ENCODE data around the gene JAGN1. TPM values are rescaled to one million over a fixed set of nuclear protein-coding genes. Genes with fewer than 3 reads are reported as not detected.

The JAGN1 gene
- total RNA-seq, 2 experiments from 2014 or later: 14.4 to 15.1 TPM

- Histone ChIP-seq H3K4me3 (ENCODE audit: low read length) (no peak overlapping the region), H3K36me3 (ENCODE audit: insufficient read depth, low read length) (peaks cover 35% of the 10 kb centered on the region), H3K9me3 (ENCODE audit: control insufficient read depth in 1 of 2, insufficient read depth in 1 of 2, low read length in 2 of 2) (no peaks in the 10 kb centered on the region), H3K27ac (ENCODE audit: low read depth in 1 of 2, low read length in 2 of 2) (no peak overlapping the region), H3K27me3 (ENCODE audit: control insufficient read depth in 1 of 2, insufficient read depth in 2 of 2, low read length in 2 of 2) (no peaks in the 10 kb centered on the region), H3K4me1 (ENCODE audit: insufficient read depth, low read length) (peaks cover 6% of the 10 kb centered on the region)
- H3K27me3 Mint-ChIP-seq: no peaks in the 10 kb centered on the region
- DNase-seq: no peak
- H3K27ac Mint-ChIP-seq: no peak overlapping the region
- TF ChIP-seq, protein P1, sequence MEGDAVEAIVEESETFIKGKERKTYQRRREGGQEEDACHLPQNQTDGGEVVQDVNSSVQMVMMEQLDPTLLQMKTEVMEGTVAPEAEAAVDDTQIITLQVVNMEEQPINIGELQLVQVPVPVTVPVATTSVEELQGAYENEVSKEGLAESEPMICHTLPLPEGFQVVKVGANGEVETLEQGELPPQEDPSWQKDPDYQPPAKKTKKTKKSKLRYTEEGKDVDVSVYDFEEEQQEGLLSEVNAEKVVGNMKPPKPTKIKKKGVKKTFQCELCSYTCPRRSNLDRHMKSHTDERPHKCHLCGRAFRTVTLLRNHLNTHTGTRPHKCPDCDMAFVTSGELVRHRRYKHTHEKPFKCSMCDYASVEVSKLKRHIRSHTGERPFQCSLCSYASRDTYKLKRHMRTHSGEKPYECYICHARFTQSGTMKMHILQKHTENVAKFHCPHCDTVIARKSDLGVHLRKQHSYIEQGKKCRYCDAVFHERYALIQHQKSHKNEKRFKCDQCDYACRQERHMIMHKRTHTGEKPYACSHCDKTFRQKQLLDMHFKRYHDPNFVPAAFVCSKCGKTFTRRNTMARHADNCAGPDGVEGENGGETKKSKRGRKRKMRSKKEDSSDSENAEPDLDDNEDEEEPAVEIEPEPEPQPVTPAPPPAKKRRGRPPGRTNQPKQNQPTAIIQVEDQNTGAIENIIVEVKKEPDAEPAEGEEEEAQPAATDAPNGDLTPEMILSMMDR (IDR thresholded peaks at IDR 0.05): no peak
- intact Hi-C loops (cut with DNase I, micrococcal nuclease): no loop called here
- no peak for ATAC-seq (ENCODE audit: poor library complexity)
- H3K36me3 Mint-ChIP-seq (ENCODE audit: low read depth): peaks cover 37% of the 10 kb centered on the region
- no peaks in the 10 kb centered on the region for H3K9me3 Mint-ChIP-seq
- CTCF ChIA-PET: no interaction called here
- POLR2A ChIA-PET: no interaction called here
- no peak overlapping the region for H3K4me3 Mint-ChIP-seq
- peaks cover 13% of the 10 kb centered on the region for H3K4me1 Mint-ChIP-seq (ENCODE audit: low read depth)
Observed at GRCh38 chr3:9940746-9941145, 50.3 kb downstream of the JAGN1 start.

DNA sequence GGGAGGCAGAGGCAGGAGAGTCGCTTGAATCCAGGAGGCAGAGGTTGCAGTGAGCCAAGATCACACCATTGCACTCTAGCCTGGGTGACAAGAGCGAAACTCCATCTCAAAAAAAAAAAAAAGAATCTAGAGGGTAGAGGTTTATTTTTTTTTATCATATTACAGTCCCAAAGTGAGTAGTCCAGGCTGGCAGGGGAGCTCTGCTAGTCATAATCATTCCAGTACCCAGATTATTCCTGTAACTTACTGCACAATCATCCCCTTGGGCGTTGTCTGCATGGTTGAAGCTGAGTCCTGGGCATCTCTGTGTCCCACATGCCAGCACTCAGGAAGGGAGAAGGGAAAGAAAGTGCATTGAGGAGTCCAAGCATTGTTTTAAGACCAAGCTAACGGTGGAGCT is 51.8 kb downstream of the JAGN1 start:
- no peak overlapping the region for H3K27ac ChIP-seq (ENCODE audit: low read depth in 1 of 2, low read length in 2 of 2)
- H3K27ac Mint-ChIP-seq: no peak overlapping the region
- H3K4me1 ChIP-seq (ENCODE audit: insufficient read depth, low read length): peaks cover 13% of the 10 kb centered on the region
- no peak for DNase-seq
- TF ChIP-seq, protein P1 (IDR thresholded peaks at IDR 0.05): no peak
- H3K4me1 Mint-ChIP-seq (ENCODE audit: low read depth): no peaks in the 10 kb centered on the region
- ChIA-PET CTCF (interaction anchor here (1.0 to 2.6 kb wide), 2 partner anchors 9 to 98 kb away, joined by 3 to 8 read pairs; partner anchors contain the start of genes CRELD1 and RPUSD3), POLR2A (interaction anchor here (1.6 kb wide), 2 partner anchors 9 to 52 kb away, joined by 5 to 13 read pairs; partner anchors contain the start of genes CRELD1 and JAGN1)
- no peaks in the 10 kb centered on the region for H3K27me3 Mint-ChIP-seq
- H3K36me3 ChIP-seq (ENCODE audit: insufficient read depth, low read length): peaks cover 22% of the 10 kb centered on the region
- peaks cover 29% of the 10 kb centered on the region for H3K36me3 Mint-ChIP-seq (ENCODE audit: low read depth)
- intact Hi-C loops (cut with DNase I, micrococcal nuclease): no loop called here
- H3K27me3 ChIP-seq (ENCODE audit: control insufficient read depth in 1 of 2, insufficient read depth in 2 of 2, low read length in 2 of 2): no peaks in the 10 kb centered on the region
- no peaks in the 10 kb centered on the region for H3K9me3 Mint-ChIP-seq
- no peak for ATAC-seq (ENCODE audit: poor library complexity)
- H3K4me3 Mint-ChIP-seq: no peak overlapping the region
- H3K4me3 ChIP-seq (ENCODE audit: low read length): no peak overlapping the region
- H3K9me3 ChIP-seq (ENCODE audit: control insufficient read depth in 1 of 2, insufficient read depth in 1 of 2, low read length in 2 of 2): no peaks in the 10 kb centered on the region

DNA sequence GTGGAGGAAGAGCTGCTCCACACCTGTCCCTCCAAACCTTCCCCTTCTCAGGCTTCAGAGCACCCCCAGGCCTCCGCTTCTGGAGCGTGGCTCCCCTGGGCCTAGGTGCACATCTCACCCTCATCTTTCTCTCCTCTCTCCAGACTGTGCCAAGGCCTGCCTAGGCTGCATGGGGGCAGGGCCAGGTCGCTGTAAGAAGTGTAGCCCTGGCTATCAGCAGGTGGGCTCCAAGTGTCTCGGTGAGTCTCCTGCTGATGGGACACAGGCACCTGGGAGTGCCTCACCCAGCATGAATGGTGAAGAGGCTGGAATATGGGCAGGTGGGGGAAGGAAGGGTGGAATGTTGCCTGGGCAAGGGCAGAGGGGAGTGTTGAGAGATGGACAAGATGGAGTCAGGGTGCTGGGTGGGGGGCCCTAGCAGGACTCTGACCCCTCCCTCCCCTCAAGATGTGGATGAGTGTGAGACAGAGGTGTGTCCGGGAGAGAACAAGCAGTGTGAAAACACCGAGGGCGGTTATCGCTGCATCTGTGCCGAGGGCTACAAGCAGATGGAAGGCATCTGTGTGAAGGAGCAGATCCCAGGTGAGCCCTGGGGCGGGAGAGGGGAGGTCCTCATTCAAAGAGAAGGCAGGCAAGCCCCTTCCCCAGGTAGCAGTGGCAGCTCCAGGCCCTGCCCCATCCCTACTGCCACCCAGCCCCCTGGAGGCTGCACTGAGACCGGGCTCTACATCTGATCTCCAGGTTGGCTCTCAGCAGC is 52.7 kb downstream of the JAGN1 start:
- no peak overlapping the region for H3K27ac ChIP-seq (ENCODE audit: low read depth in 1 of 2, low read length in 2 of 2)
- H3K9me3 ChIP-seq (ENCODE audit: control insufficient read depth in 1 of 2, insufficient read depth in 1 of 2, low read length in 2 of 2): no peaks in the 10 kb centered on the region
- ATAC-seq (ENCODE audit: poor library complexity) (no peak), DNase-seq (no peak)
- peaks cover 7% of the 10 kb centered on the region for H3K4me1 ChIP-seq (ENCODE audit: insufficient read depth, low read length)
- Mint-ChIP-seq H3K9me3 (no peaks in the 10 kb centered on the region), H3K4me3 (no peak overlapping the region), H3K27me3 (no peaks in the 10 kb centered on the region), H3K4me1 (ENCODE audit: low read depth) (no peaks in the 10 kb centered on the region), H3K27ac (no peak overlapping the region), H3K36me3 (ENCODE audit: low read depth) (peaks cover 23% of the 10 kb centered on the region)
- CTCF ChIA-PET: interaction anchor here (1.0 to 2.6 kb wide), 2 partner anchors 10 to 99 kb away, joined by 3 to 8 read pairs; partner anchors contain the start of genes CRELD1 and RPUSD3
- POLR2A ChIA-PET: interaction anchor here (1.6 kb wide), 2 partner anchors 10 to 53 kb away, joined by 5 to 13 read pairs; partner anchors contain the start of genes CRELD1 and JAGN1
- intact Hi-C loops (cut with DNase I, micrococcal nuclease): no loop called here
- no peak overlapping the region for H3K4me3 ChIP-seq (ENCODE audit: low read length)
- peaks cover 13% of the 10 kb centered on the region for H3K36me3 ChIP-seq (ENCODE audit: insufficient read depth, low read length)
- TF ChIP-seq, protein P1 (IDR thresholded peaks at IDR 0.05): no peak
- no peaks in the 10 kb centered on the region for H3K27me3 ChIP-seq (ENCODE audit: control insufficient read depth in 1 of 2, insufficient read depth in 2 of 2, low read length in 2 of 2)

Other genes with a start within 250 kb of the JAGN1 start
- 10 to 100 TPM; 80.2 to 82.0 TPM for gene MTMR14, start 241.1 kb upstream of the JAGN1 start, total RNA-seq
- gene CPNE9, start 186.8 kb upstream of the JAGN1 start, total RNA-seq: under 1 TPM; 0.33 to 0.45 TPM
- 10 to 100 TPM; 23.7 to 25.6 TPM for gene BRPF1, start 158.9 kb upstream of the JAGN1 start, total RNA-seq
- gene OGG1, start 140.7 kb upstream of the JAGN1 start, total RNA-seq: 1 to 10 TPM; 7.1 to 8.9 TPM
- gene CAMK1, start 120.7 kb upstream of the JAGN1 start, total RNA-seq: 1 to 10 TPM in 1 of 2 experiments, under 1 TPM in 1; 0.74 to 1.1 TPM
- 10 to 100 TPM; 14.7 to 16.5 TPM for gene TADA3, start 98.1 kb upstream of the JAGN1 start, total RNA-seq
- 10 to 100 TPM; 88.7 to 91.3 TPM for gene ARPC4, start 97.5 kb upstream of the JAGN1 start, total RNA-seq
- gene TTLL3, start 80.3 kb upstream of the JAGN1 start, total RNA-seq: 10 to 100 TPM; 50.5 to 58.6 TPM
- 1 to 10 TPM; 7.9 to 8.1 TPM for gene RPUSD3, start 46.6 kb upstream of the JAGN1 start, total RNA-seq
- gene CIDEC, start 10.4 kb upstream of the JAGN1 start, total RNA-seq: not detected
- gene IL17RE, start 12.2 kb downstream of the JAGN1 start, total RNA-seq: 1 to 10 TPM; 1.4 to 1.6 TPM
- gene IL17RC, start 26.5 kb downstream of the JAGN1 start, total RNA-seq: under 1 TPM; 0.42 to 0.88 TPM
- 10 to 100 TPM; 10.7 to 12.4 TPM for gene CRELD1, start 43.2 kb downstream of the JAGN1 start, total RNA-seq
- 1 to 10 TPM; 6.3 to 8.3 TPM for gene PRRT3, start 61.8 kb downstream of the JAGN1 start, total RNA-seq
- gene EMC3, start 96.2 kb downstream of the JAGN1 start, total RNA-seq: 10 to 100 TPM; 41.0 to 42.3 TPM
- 10 to 100 TPM; 13.8 to 16.8 TPM for gene FANCD2, start 135.8 kb downstream of the JAGN1 start, total RNA-seq
- not detected for gene FANCD2OS, start 217.6 kb downstream of the JAGN1 start, total RNA-seq
- gene BRK1, start 225.1 kb downstream of the JAGN1 start, total RNA-seq: 10 to 100 TPM; 33.1 to 33.8 TPM

Measured in CD4-positive, alpha-beta T cell (primary cell).